KMS-11 (cell line): ENCODE data around the gene PLCB4.

Experiments used
- H2AFZ ChIP-seq: fragments of 200-600 bp; sonication (generic); 2 replicates; pipeline ENCODE4 v1.6.1; 2016; ENCODE audit warnings: antibody characterized with exemption, mixed run types, low read depth
- H3K27ac ChIP-seq: fragments of 200-600 bp; sonication (generic); 2 replicates; pipeline ENCODE4 v1.6.1; 2016; ENCODE audit warnings: mild to moderate bottlenecking, mixed run types
- H3K27me3 ChIP-seq: fragments of 200-600 bp; sonication (generic); 2 replicates; pipeline ENCODE4 v1.6.1; 2017; ENCODE audit warnings: mild to moderate bottlenecking, low read depth, mixed run types, moderate library complexity; ENCODE audit not compliant: insufficient read depth
- H3K36me3 ChIP-seq: fragments of 200-600 bp; sonication (generic); 2 replicates; pipeline ENCODE4 v1.6.1; 2017; ENCODE audit warnings: mild to moderate bottlenecking, mixed run types; ENCODE audit not compliant: insufficient read depth
- H3K4me1 ChIP-seq: fragments of 200-600 bp; sonication (generic); 2 replicates; pipeline ENCODE4 v1.6.1; 2016; ENCODE audit warnings: mild to moderate bottlenecking, low read depth, mixed run types; ENCODE audit not compliant: poor library complexity, severe bottlenecking
- H3K4me2 ChIP-seq: fragments of 200-600 bp; sonication (generic); 2 replicates; pipeline ENCODE4 v1.7.0; 2016; ENCODE audit warnings: mild to moderate bottlenecking, mixed run types
- H3K4me3 ChIP-seq: fragments of 200-600 bp; sonication (generic); IDR thresholded peaks from 2 replicates; pipeline ENCODE4 v1.6.1; 2017; ENCODE audit warnings: low read depth, low read length, mixed read lengths; ENCODE audit not compliant: insufficient read depth
- H3K79me2 ChIP-seq: fragments of 200-600 bp; sonication (generic); 2 replicates; pipeline ENCODE4 v1.6.1; 2016; ENCODE audit warnings: low read depth, mixed run types; ENCODE audit not compliant: insufficient read depth
- H3K9ac ChIP-seq: fragments of 200-600 bp; sonication (generic); 2 replicates; pipeline ENCODE4 v1.6.1; 2016; ENCODE audit warnings: mild to moderate bottlenecking, mixed run types
- H4K20me1 ChIP-seq: fragments of 200-600 bp; sonication (generic); 2 replicates; pipeline ENCODE4 v1.6.1; 2016; ENCODE audit warnings: mild to moderate bottlenecking, mixed run types; ENCODE audit not compliant: insufficient read depth
- CTCF ChIP-seq: fragments of 200-600 bp; sonication (generic); conservative IDR thresholded peaks from 2 replicates; pipeline ENCODE4 v1.6.1; 2017; ENCODE audit warnings: low read depth, mild to moderate bottlenecking, antibody characterized with exemption, low read length, moderate library complexity, mixed read lengths

The PLCB4 gene

DNA sequence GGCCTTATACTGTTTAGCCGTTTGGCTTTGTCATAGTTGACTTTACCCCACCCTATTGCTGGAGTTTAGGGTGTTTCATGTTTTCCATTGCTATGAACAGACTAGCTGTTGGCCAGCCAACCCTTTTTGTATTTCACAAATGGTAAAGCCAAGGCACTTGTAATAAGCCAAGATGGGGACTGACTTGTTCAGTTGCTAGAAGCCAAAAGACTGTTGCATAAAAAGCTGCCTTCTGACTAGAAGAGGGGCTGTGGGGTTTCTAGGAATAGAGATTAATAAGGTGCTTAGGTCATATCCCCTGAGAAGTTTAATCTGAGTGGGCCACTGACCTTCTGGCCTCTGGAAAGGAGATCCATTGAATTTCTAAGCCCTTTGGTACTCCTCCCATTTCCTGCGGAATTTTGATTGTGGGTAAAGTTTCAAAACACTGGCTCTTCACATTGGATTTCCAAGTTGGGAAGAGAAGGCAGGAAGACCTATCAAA, 211.1 kb downstream of the PLCB4 start:
- Histone ChIP-seq H3K27me3 (no peaks in the 10 kb centered on the region), H3K36me3 (no peaks in the 10 kb centered on the region), H3K9ac (no peak overlapping the region), H3K4me1 (no peaks in the 10 kb centered on the region), H4K20me1 (no peaks in the 10 kb centered on the region), H2AFZ (no peak overlapping the region), H3K79me2 (no peaks in the 10 kb centered on the region), H3K4me2 (no peak overlapping the region), H3K27ac (no peak overlapping the region), H3K4me3 (no peak overlapping the region)
- TF ChIP-seq CTCF, result no peak

GRCh38 chr20:9280666-9281065, 211.8 kb downstream of the PLCB4 start:
- Histone ChIP-seq H4K20me1 (no peaks in the 10 kb centered on the region), H3K9ac (no peak overlapping the region), H2AFZ (no peak overlapping the region), H3K4me2 (no peak overlapping the region), H3K36me3 (no peaks in the 10 kb centered on the region), H3K27me3 (no peaks in the 10 kb centered on the region), H3K27ac (no peak overlapping the region), H3K4me3 (no peak overlapping the region), H3K4me1 (no peaks in the 10 kb centered on the region), H3K79me2 (no peaks in the 10 kb centered on the region)
- TF ChIP-seq CTCF, result no peak

DNA sequence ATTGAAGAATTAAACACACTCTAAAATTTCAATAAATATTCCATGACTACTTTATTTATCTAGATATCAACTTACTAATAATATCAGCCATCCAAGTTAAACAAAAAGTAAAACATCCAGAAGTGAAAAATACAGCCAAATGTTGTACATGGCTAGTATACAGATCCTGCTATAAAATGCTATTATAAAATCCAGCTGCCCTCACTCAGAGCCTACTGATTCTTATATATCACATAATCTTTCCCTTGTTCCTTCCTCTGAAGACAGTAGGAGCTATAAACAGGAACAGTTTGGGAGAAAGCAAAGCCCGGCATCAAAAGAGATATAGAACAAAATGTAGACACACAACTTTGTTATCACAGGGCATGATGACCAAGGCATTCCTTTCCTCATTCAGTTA, 212.9 kb downstream of the PLCB4 start:
- TF ChIP-seq CTCF, result no peak
- Histone ChIP-seq H2AFZ (no peak overlapping the region), H3K4me2 (no peak overlapping the region)

DNA sequence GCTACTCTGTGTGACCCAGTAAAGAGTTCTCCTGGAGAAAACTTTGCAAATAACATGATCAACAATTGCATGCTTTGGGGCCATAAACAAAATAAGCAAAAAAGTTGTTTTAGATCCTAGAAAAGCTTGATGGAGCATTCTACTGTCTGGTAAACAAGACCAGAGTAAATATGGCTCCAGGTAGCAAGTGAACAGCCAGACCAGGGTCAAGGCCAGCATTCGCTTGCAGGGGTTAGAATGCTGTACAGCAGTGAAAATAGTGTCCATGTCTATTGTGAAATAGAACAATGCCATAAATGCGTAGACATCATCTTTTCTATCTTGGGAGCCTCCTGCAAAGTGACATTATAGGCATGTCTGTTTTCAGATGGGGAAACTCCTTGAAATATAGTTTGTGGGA, 216.7 kb downstream of the PLCB4 start:
- Histone ChIP-seq H3K79me2 (no peaks in the 10 kb centered on the region), H2AFZ (no peak overlapping the region)

More for the DNA sequence above, 212.9 kb downstream of the PLCB4 start:
- Histone ChIP-seq H3K36me3 (no peaks in the 10 kb centered on the region), H4K20me1 (no peaks in the 10 kb centered on the region), H3K4me3 (no peak overlapping the region), H3K9ac (no peak overlapping the region), H3K27me3 (no peaks in the 10 kb centered on the region), H3K27ac (no peak overlapping the region), H3K4me1 (no peaks in the 10 kb centered on the region), H3K79me2 (no peaks in the 10 kb centered on the region)

More for the DNA sequence above, 216.7 kb downstream of the PLCB4 start:
- H3K9ac ChIP-seq, result no peak overlapping the region
- no peaks in the 10 kb centered on the region for H3K4me1 ChIP-seq
- H3K27me3 ChIP-seq, result no peaks in the 10 kb centered on the region
- no peaks in the 10 kb centered on the region for H4K20me1 ChIP-seq
- H3K4me3 ChIP-seq, result no peak overlapping the region
- no peak overlapping the region for H3K4me2 ChIP-seq
- no peak overlapping the region for H3K27ac ChIP-seq
- H3K36me3 ChIP-seq, result no peaks in the 10 kb centered on the region
- no peak for TF ChIP-seq CTCF
